ENCODE data around the gene AKR1C2.
"Not testable (repeated sequence)": the region's sequence is repeated elsewhere in the genome, so short reads cannot be mapped to it uniquely, and the experiment has no call there.

Gene AKR1C2

DNA sequence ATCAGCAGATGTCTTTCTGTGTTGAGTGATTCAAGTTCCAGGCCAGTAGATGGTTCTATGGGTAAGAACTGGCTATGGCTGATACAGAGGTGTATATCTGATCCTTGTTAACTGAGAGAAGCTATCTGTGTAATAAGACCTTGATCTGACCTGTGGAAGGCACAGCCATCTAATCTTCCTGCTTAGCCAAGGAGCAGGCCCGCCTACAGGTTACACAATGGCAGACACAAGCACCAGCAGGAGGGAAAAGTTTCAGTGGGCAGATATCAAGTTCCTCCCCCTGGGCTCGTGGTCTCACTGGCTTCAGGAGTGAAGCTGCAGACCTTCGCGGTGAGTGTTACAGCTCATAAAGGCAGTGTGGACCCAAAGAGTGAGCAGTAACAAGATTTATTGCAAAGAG lies 27.9 kb upstream of the AKR1C2 start:
- H3K9me3 ChIP-seq (ENCODE audit: control insufficient read depth in 5 of 5, low read length in 5 of 5), result peaks cover 8 to 34% (median 21%) of the 10 kb centered on the region in 5 donors
- not testable (repeated sequence) for H3K27me3 ChIP-seq (ENCODE audit: control insufficient read depth in 5 of 5, insufficient read depth in 4 of 5, low read length in 5 of 5)

DNA sequence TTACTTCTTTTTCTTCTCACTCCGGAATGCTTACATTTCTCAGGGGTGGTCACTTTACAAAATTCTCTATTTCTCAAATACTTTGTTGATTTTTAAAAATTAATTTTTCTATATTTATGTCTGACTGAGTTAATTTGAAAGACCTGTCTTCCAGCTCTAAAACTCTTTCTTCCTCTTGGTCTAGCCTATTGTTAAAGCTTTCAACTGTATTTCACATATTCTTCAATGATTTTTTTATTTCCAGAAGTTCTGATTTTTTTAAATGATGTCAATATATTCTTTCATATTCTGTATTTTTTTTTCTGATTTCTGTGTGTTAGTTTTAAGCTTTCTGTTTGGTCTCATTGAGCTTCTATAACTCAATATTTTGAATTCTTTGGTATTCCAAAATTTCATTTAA lies 27.3 kb upstream of the AKR1C2 start:
- Histone ChIP-seq H3K9me3 (ENCODE audit: control insufficient read depth in 5 of 5, low read length in 5 of 5) (peaks cover 8 to 33% (median 21%) of the 10 kb centered on the region in 5 donors), H3K4me3 (ENCODE audit: low read depth in 1 of 5, low read length in 5 of 5) (no peak overlapping the region), H3K27me3 (ENCODE audit: control insufficient read depth in 5 of 5, insufficient read depth in 4 of 5, low read length in 5 of 5) (no peaks in the 10 kb centered on the region), H3K27ac (ENCODE audit: low read depth, low read length) (no peak overlapping the region), H3K9ac (ENCODE audit: low read length in 5 of 5) (no peak overlapping the region), H3K4me1 (ENCODE audit: control insufficient read depth in 5 of 5, insufficient read depth in 5 of 5, low read length in 5 of 5) (peaks cover 0 to 18% (median 2%) of the 10 kb centered on the region in 5 donors), H3K36me3 (ENCODE audit: control insufficient read depth in 5 of 5, insufficient read depth in 5 of 5, low read length in 5 of 5) (no peaks in the 10 kb centered on the region)

More for the DNA sequence above, 27.9 kb upstream of the AKR1C2 start:
- H3K27ac ChIP-seq (ENCODE audit: low read depth, low read length); H3K36me3 ChIP-seq (ENCODE audit: control insufficient read depth in 5 of 5, insufficient read depth in 5 of 5, low read length in 5 of 5); H3K9ac ChIP-seq (ENCODE audit: low read length in 5 of 5); H3K4me3 ChIP-seq (ENCODE audit: low read depth in 1 of 5, low read length in 5 of 5): not testable (repeated sequence)
- H3K4me1 ChIP-seq (ENCODE audit: control insufficient read depth in 5 of 5, insufficient read depth in 5 of 5, low read length in 5 of 5), result peaks cover 0 to 16% (median 0%) of the 10 kb centered on the region in 5 donors

DNA sequence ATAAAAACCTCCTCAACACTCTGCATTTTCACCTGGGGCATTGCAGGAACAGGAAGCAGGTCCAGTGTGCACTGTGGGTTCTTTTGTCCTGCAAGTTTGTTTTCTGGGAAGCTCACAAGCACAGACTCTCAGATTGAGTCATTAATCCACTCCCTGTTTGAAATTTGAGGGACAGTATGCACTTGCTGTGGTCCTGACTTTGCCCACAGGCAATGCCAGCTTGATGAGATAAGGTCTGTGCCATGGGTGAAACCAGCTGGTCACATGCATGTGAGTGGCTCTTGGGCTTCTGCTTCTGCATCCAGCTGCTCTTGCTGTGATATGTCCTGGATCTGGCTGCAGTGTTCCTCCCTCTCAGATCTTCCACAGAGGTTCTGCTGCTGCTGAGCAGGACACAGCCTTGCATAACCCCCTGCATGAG lies 21.8 kb upstream of the AKR1C2 start:
- Histone ChIP-seq H3K27ac (ENCODE audit: low read depth, low read length) (peak overlapping the region; percentile 24), H3K4me3 (ENCODE audit: low read depth in 1 of 5, low read length in 5 of 5) (peak overlapping the region in 1 of 5 donors; percentile 36), H3K4me1 (ENCODE audit: control insufficient read depth in 5 of 5, insufficient read depth in 5 of 5, low read length in 5 of 5) (peaks cover 4 to 25% (median 17%) of the 10 kb centered on the region in 5 donors)
- H3K27me3 ChIP-seq (ENCODE audit: control insufficient read depth in 5 of 5, insufficient read depth in 4 of 5, low read length in 5 of 5); H3K9me3 ChIP-seq (ENCODE audit: control insufficient read depth in 5 of 5, low read length in 5 of 5); H3K36me3 ChIP-seq (ENCODE audit: control insufficient read depth in 5 of 5, insufficient read depth in 5 of 5, low read length in 5 of 5); H3K9ac ChIP-seq (ENCODE audit: low read length in 5 of 5): not testable (repeated sequence)

DNA sequence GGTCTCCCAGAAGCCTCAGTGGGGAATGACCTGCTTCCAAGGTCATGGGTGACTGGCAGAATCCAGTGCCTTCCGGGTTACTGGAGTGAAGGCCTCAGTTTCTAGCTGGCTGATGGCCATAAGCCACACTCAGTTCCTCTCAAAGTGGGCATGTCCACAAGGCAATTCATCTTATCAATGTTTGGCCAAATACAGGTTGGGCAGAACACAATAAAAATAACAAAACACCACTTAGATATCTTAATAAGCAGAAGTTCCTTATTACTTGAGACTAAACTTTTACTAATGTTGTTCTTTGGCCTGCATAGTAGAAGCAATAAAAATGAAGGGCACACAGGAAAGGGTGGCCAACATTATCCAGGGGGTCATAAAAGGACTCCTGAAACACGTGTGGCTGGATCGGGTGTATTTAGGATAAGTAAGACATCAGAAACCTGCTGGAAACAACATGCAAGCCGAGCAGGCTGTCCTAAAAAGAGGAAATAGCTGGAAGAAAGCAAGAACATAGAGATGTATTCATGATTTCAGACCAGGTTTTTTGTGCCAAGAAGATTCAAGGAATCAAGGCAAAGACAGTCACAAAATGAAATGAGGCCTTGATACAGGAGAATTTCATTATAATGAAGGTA lies 19.6 kb upstream of the AKR1C2 start:
- Histone ChIP-seq H3K27ac (ENCODE audit: low read depth, low read length) (no peak overlapping the region), H3K9ac (ENCODE audit: low read length in 5 of 5) (no peak overlapping the region), H3K27me3 (ENCODE audit: control insufficient read depth in 5 of 5, insufficient read depth in 4 of 5, low read length in 5 of 5) (no peaks in the 10 kb centered on the region), H3K4me1 (ENCODE audit: control insufficient read depth in 5 of 5, insufficient read depth in 5 of 5, low read length in 5 of 5) (peaks cover 4 to 42% (median 35%) of the 10 kb centered on the region in 5 donors), H3K9me3 (ENCODE audit: control insufficient read depth in 5 of 5, low read length in 5 of 5) (no peaks in the 10 kb centered on the region), H3K36me3 (ENCODE audit: control insufficient read depth in 5 of 5, insufficient read depth in 5 of 5, low read length in 5 of 5) (no peaks in the 10 kb centered on the region), H3K4me3 (ENCODE audit: low read depth in 1 of 5, low read length in 5 of 5) (no peak overlapping the region)

DNA sequence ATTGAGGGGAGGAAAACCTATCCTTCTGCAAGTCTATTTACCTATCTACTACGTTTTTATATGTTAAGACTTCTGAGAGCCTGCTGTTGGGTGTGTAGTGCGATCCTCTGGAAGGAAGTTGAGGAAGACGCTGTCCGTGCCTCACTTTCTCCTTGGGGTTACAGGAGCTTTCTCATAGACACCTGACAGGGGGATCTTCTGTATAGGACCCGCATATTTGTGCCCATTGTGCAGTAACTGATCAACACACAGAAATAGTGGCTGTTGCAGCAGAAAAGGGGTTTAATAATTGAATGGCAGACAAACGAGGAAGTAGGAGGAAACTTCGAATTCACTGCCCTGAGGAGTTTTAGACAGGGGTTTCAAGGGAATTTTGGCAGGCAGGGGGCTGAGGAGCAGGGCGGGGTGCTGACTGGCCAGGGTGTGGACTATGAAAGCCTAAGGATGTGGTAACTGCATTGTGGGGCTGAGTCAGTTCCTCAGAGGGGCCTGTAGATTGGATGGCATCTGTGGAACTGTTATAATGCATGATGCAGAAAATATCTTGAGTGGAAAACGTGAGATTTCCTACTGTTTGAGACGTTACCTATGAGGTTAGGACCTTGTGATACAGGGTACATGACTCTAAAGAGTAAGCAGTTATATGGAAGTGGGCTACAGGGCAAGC lies 18.1 kb upstream of the AKR1C2 start:
- H3K27me3 ChIP-seq (ENCODE audit: control insufficient read depth in 5 of 5, insufficient read depth in 4 of 5, low read length in 5 of 5); H3K27ac ChIP-seq (ENCODE audit: low read depth, low read length); H3K9me3 ChIP-seq (ENCODE audit: control insufficient read depth in 5 of 5, low read length in 5 of 5); H3K36me3 ChIP-seq (ENCODE audit: control insufficient read depth in 5 of 5, insufficient read depth in 5 of 5, low read length in 5 of 5); H3K4me3 ChIP-seq (ENCODE audit: low read depth in 1 of 5, low read length in 5 of 5); H3K9ac ChIP-seq (ENCODE audit: low read length in 5 of 5): not testable (repeated sequence)
- peaks cover 4 to 51% (median 40%) of the 10 kb centered on the region in 5 donors for H3K4me1 ChIP-seq (ENCODE audit: control insufficient read depth in 5 of 5, insufficient read depth in 5 of 5, low read length in 5 of 5)

DNA sequence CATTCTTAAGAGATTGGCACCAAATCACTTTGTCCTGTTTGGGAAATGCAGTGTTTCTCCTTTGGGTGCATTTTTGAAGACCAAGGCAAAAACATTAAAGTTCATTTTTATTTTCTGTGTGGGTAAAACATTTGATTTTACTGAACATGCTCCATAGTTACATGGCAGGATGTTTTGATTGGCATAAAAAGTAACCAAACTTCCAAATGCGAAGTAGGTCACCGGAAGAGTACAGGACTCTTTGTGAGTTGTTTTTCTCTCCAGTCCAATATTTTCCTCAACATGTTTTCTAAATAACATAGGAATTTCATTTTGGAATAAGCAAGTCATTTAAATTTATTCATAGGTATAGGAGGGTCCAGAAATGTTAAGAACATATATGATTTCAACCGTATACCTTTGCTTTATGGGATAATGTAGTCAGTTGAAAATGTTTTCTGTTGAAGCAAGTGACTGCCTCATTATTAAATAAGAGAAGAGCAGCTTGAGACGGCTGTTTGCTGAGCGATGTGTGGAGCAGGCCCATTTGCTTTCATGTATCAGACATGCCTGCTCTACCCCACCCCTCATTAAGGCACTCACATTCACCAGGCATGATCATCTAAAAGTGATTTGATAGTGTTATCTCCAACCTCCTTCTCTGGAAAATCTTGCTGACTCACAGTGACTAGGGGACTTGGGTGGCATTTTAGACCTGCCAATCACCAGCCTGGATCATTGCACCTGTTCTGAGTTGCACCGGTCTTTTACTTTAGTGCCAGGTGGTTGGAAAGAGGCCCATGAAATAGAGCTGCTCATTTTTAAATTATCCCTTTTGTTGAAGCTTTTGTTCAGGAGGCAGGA lies 16.3 kb upstream of the AKR1C2 start:
- H3K4me3 ChIP-seq (ENCODE audit: low read depth in 1 of 5, low read length in 5 of 5); H3K27me3 ChIP-seq (ENCODE audit: control insufficient read depth in 5 of 5, insufficient read depth in 4 of 5, low read length in 5 of 5); H3K36me3 ChIP-seq (ENCODE audit: control insufficient read depth in 5 of 5, insufficient read depth in 5 of 5, low read length in 5 of 5); H3K9me3 ChIP-seq (ENCODE audit: control insufficient read depth in 5 of 5, low read length in 5 of 5): not testable (repeated sequence)
- H3K9ac ChIP-seq (ENCODE audit: low read length in 5 of 5), result peak overlapping the region in 1 of 5 donors; percentile 82
- peaks cover 0 to 45% (median 29%) of the 10 kb centered on the region in 5 donors for H3K4me1 ChIP-seq (ENCODE audit: control insufficient read depth in 5 of 5, insufficient read depth in 5 of 5, low read length in 5 of 5)
- peak overlapping the region; percentile 98 for H3K27ac ChIP-seq (ENCODE audit: low read depth, low read length)

DNA sequence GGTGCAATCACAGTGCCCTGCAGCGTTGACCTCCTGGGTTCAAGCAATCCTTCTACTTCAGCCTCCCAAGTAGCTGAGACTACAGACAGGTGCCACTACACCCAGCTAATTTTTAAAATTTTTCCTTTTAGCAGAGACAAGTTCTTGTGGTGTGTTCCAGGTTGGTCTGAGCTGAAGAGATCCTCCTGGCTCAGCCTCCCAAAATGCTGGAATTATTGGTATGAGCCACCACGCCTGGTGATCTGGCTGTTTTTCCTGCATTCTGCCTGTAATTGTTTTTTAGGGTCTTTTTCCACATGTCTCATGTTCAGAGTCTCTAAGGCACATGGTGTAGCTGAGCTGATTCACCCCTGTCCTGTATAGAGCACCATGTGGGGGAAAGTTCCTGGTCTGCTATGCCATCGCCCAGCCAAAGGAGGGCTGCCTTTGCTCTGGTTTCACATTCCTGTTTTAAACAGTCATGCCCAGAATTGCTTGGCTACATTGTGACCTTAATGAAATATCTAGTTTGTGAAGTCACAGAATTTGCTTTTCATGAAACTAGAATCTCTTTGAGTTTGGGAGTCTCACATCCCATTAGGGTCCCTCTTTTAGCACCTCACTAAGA lies 15.1 kb upstream of the AKR1C2 start:
- Histone ChIP-seq H3K4me1 (ENCODE audit: control insufficient read depth in 5 of 5, insufficient read depth in 5 of 5, low read length in 5 of 5) (peaks cover 0 to 44% (median 31%) of the 10 kb centered on the region in 5 donors), H3K9ac (ENCODE audit: low read length in 5 of 5) (peak overlapping the region in 2 of 5 donors; percentile 52 to 82), H3K27ac (ENCODE audit: low read depth, low read length) (peak overlapping the region; percentile 98)
- not testable (repeated sequence) for H3K4me3 ChIP-seq (ENCODE audit: low read depth in 1 of 5, low read length in 5 of 5); H3K9me3 ChIP-seq (ENCODE audit: control insufficient read depth in 5 of 5, low read length in 5 of 5); H3K27me3 ChIP-seq (ENCODE audit: control insufficient read depth in 5 of 5, insufficient read depth in 4 of 5, low read length in 5 of 5); H3K36me3 ChIP-seq (ENCODE audit: control insufficient read depth in 5 of 5, insufficient read depth in 5 of 5, low read length in 5 of 5)

DNA sequence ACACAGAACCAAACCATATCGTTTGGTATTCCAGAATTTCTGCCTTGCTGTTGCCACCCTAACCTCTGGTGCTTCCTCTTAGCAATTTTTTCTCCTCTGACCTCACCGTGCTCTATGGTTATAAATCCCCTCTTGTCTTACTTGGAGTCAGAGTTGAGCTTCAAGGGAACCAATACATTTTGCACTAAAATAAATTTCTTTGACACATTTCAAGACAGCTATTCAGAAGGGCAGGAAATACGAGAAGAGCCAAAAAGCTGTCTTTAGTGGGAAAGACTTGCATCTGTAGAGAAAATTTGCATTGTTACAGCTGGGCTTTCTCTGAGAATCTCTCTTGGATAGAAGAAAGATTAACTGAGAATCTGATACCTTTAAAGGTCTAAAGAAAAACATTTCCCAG lies 14.5 kb upstream of the AKR1C2 start:
- no peaks in the 10 kb centered on the region for H3K27me3 ChIP-seq (ENCODE audit: control insufficient read depth in 5 of 5, insufficient read depth in 4 of 5, low read length in 5 of 5)
- no peaks in the 10 kb centered on the region for H3K36me3 ChIP-seq (ENCODE audit: control insufficient read depth in 5 of 5, insufficient read depth in 5 of 5, low read length in 5 of 5)
- peak overlapping the region in 3 of 5 donors; percentile 12 to 46 (median 42) for H3K9ac ChIP-seq (ENCODE audit: low read length in 5 of 5)
- H3K27ac ChIP-seq (ENCODE audit: low read depth, low read length), result peak overlapping the region; percentile 98
- no peaks in the 10 kb centered on the region for H3K9me3 ChIP-seq (ENCODE audit: control insufficient read depth in 5 of 5, low read length in 5 of 5)
- no peak overlapping the region for H3K4me3 ChIP-seq (ENCODE audit: low read depth in 1 of 5, low read length in 5 of 5)
- H3K4me1 ChIP-seq (ENCODE audit: control insufficient read depth in 5 of 5, insufficient read depth in 5 of 5, low read length in 5 of 5), result peaks cover 0 to 44% (median 31%) of the 10 kb centered on the region in 5 donors

DNA sequence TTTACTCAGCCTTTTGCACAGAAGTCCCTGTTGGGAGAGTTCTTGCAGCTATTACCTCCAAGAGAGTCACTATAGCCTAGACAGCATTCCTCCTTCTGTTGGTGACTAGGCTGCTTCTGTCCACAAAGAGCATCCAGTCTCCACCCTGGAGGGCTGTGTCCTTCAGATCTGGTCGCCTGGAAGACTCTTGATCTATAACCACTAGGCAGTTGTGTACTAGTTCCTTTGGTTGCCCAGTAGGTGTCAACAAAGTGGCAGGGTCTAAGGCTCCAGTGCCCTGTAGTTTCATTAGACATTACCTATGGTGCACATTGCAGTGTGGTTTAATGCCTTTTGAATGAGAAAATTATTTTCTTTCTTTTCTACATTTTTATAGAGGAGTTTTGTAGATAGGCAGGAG lies 11.3 kb upstream of the AKR1C2 start:
- peaks cover 0 to 30% (median 22%) of the 10 kb centered on the region in 5 donors for H3K4me1 ChIP-seq (ENCODE audit: control insufficient read depth in 5 of 5, insufficient read depth in 5 of 5, low read length in 5 of 5)
- H3K36me3 ChIP-seq (ENCODE audit: control insufficient read depth in 5 of 5, insufficient read depth in 5 of 5, low read length in 5 of 5), result no peaks in the 10 kb centered on the region
- H3K27me3 ChIP-seq (ENCODE audit: control insufficient read depth in 5 of 5, insufficient read depth in 4 of 5, low read length in 5 of 5), result no peaks in the 10 kb centered on the region
- H3K27ac ChIP-seq (ENCODE audit: low read depth, low read length), result no peak overlapping the region
- H3K4me3 ChIP-seq (ENCODE audit: low read depth in 1 of 5, low read length in 5 of 5), result no peak overlapping the region
- no peak overlapping the region for H3K9ac ChIP-seq (ENCODE audit: low read length in 5 of 5)
- H3K9me3 ChIP-seq (ENCODE audit: control insufficient read depth in 5 of 5, low read length in 5 of 5), result no peaks in the 10 kb centered on the region
